HG02943 (cell line): Measurements from ENCODE around the gene CTIF.
"Not testable (repeated sequence)": the region's sequence is repeated elsewhere in the genome, so short reads cannot be mapped to it uniquely, and the experiment has no call there.

Experiments used
- ATAC-seq: cut with Tn5 transposase; IDR thresholded peaks from one replicate; pipeline ENCODE4 v1.9.1; 2021; ENCODE audit warnings: mild to moderate bottlenecking, low read depth, moderate library complexity; ENCODE audit not compliant: unreplicated experiment

The CTIF gene

GRCh38 chr18:48695671-48696070 lies 156.8 kb downstream of the CTIF start:
- ATAC-seq, result no peak

GRCh38 chr18:48696218-48696617 lies 157.4 kb downstream of the CTIF start:
- no peak for ATAC-seq

DNA sequence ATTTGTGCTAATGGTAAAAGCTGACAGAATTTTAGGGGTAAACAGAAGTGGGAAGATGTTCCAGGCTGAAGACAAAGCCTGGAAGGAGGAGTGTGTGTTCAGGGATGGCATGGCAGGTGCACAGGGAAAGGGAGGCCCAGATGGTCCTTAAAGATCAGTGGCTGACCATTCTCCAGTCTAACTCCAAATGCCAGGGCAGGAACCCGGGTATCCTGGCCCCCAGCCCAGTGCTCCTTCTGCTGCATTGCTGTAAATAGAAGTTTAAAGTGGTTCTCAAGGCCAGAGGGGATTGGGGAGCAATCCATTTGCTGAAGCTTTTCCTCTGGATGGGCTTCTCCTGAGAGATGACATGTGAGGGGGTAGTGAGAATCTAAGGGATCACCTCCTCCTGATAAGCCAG lies 158.6 kb downstream of the CTIF start:
- ATAC-seq, result no peak

- no peak for ATAC-seq
These were observed 159.9 kb downstream of the CTIF start for GRCh38 chr18:48698707-48699106.

GRCh38 chr18:48699761-48700160 lies 160.9 kb downstream of the CTIF start:
- no peak for ATAC-seq

GRCh38 chr18:48700446-48700845 lies 161.6 kb downstream of the CTIF start:
- no peak for ATAC-seq

DNA sequence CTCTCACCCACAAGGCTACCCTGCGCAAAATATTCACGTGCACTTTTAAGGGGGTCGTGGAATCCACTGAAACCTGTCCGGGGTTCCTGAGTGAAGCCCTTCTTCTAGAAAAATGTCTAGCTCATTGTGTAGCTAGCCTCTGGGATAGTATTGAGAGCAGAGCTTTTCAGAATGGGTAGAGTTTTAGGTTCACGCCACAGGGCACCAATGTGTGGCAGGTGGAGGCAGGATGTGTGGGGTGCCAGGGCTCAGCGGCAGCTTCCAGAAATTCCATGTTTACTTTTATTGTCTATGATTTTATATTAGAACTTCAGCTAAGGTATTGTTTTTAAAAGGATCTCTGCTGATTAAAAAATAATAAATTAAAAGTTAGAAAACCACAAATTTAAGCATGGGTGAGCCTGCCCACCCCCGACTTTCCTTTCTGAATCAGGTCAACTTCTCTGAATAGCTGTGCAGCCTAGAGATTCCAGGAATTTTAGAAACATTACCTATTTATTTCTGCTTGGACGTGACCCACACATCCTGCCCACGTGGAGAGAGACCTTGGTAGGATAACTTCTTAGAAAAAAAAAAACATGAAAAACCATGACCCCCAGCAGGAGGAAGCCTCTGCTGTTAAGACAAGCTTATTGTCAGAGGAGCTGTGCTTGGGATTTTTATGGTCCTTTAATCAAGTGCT lies 163.7 kb downstream of the CTIF start:
- ATAC-seq, result no peak

DNA sequence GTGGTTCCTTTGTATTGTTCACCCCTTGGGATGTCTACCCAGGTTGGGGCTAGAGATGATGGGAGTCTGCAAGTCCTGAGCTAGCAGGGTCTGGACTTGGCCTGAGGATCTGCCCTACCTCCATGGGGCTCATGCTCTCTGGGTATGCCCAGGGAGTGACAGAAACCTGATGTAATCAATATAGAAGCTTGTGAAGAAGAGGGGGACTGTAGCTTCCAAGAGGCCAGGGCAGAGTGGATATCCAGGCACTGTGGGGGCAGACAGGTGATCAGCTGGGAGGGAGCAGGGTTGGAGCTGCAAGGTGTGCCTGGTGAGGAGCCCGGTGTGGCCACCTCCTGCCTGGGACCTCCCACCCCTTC lies 164.2 kb downstream of the CTIF start:
- ATAC-seq, result no peak

GRCh38 chr18:48703418-48703817 lies 164.6 kb downstream of the CTIF start:
- ATAC-seq, result no peak

- ATAC-seq, result no peak
These were observed 166.2 kb downstream of the CTIF start for GRCh38 chr18:48705043-48705442.

DNA sequence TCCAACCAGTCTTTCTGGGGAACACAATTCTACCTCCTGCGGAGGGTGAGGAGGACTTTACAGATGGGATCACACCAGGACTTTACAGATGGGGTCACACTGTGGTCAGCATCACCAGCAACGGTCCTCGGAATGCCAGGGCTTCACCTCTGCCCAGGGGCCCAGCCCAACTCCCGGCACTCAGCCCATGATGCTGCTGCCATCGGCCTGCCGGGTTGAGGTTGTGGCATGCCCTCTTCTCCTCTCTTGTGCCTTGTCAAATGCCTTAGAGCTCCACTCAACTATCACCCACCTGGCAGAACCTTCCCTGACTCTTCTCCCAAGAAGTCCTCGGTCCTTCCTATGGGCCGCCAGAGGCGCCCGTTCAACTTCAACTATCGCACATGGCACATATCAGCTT lies 166.7 kb downstream of the CTIF start:
- no peak for ATAC-seq

- ATAC-seq, result no peak
These were observed 167.9 kb downstream of the CTIF start for GRCh38 chr18:48706731-48707130.

DNA sequence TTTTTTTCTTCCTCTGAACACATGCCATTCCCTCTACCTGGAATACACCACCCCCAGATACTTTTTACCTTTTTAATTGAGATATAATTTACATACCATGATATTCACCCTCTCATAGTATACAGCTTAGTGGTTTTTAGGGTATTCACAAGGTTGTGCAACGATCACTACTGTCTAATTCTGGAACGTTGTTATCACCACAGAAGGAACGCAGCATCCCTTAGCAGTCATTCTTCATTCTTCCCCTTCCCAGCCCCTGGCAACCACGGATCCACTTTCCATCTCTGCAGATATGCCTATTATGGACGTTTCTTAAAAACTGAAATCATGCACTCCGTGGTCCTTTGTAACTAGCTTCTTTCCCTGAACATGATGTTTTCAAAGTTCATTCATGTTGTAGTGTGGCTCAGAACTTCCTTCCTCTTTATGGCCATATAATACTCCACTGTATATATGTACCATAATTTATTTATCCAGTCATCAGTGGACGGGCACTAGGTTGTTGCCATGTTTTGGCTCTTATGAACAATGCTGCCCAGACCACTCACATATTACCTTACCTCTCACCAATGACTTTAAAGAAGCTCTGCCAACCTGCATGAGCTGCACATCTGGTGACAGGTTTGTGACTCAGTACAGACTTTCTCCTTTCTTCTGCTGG lies 168.9 kb downstream of the CTIF start:
- no peak for ATAC-seq

DNA sequence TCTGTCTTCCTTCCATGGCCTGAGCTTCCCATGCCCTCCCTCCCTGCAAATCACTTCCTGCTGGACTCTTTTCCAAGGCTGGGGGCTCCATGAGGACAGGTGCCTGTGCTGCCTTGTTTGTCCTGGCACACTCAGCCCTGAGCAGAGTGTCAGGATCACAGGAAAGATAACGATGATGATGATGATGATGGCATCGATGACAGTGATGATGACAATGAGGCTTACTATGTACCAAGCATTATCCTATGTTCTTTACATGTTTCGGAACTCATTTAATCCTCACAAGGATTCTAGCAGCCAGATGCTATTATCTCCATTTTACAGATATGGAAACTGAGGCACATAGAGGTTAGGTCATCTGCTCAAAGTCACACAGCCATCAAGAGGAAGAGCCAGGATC lies 170.0 kb downstream of the CTIF start:
- ATAC-seq, result no peak

DNA sequence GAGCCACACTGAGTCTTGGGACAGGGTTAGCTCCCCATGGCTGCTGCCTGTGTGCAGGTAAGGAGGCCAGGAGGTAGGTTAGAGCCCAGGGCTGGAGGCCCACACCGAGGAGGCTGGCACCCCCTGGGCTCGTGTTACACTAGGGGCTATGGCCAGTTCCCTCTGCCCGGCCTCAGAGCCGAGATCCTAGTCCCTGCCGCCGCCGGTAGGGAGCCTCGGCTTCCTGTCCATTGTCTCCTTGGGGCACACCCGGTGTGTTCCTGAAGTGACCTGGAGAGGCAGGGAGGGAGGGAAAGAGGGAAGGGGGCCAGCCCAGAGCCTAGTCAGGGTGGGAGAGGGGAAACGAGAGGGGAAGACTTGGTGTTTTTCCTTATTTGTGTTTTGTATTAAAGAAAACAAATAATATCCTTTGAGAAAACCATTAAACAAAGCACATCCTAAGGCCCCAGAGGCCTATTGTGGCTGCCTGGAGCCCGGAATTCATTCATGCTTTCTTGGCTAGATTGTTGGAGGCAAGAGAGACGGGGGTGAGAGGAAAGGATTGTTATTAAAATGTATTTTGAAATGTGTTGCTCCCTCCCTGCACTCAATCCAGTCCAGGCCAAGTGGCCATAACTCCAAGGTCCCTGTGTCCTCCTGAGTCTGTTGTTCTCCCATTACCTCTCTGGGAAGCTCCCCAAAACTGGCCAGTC lies 170.7 kb downstream of the CTIF start:
- no peak for ATAC-seq

DNA sequence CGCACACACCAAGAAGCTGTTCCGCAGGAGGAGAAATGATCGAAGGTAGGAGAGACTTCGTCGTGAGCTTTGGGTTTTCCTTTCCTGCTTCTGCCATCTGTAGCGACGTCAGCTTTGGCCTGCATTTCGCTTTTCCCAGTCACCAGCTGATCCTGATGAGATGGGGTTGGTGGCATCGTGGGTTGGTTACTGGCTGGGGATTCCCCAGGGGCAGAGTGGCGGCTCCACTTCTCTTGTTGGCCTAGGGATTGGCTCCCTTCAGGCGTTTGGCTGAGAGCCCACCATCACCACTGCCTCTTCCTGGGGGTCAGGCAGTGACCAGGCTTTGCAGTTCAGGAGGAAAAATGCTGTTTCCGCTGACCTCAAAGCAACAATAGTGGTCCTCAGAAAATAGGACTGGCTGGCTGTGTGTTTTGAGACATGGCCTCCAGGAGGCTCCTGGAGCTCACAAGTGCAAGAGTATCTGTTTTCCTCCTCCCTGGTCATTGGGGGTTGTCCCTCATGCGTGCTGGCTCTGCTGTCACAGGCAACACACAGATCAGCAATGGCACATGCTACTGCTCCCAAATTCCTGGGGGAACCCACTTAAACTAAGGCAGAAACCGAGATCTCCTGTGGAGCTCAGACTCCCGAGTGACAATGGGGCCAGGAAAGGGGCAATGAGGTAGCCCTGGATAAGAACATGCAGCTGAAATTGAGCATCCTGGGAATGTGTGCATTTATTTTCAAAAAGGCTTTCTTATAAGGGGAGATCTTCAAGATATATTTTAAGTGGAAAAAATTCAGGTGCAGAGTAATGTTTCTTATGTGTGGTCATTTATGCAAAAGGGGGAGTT lies 173.0 kb downstream of the CTIF start:
- ATAC-seq, result no peak

GRCh38 chr18:48713309-48713708 lies 174.5 kb downstream of the CTIF start:
- ATAC-seq, result no peak

DNA sequence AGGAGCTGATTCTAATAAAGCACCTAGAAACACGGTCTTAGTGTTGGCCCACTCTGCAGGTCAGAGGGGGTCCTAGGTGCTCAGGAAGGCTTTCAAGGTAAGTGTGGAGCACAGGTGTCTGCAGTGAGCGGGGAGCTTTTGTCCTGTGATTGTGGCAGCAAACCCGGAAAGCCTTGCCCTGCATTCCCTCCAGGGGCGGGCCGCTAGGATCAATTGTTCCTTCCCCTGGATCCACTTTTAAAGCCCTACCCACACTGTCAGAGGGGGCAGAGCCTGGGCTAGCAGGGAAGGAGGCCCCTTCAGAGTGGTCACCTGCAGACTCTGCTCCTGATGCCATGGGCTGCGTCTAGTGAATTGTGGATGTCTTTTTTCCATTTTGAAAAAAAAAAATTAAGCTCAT lies 176.0 kb downstream of the CTIF start:
- no peak for ATAC-seq

- no peak for ATAC-seq
These were observed 177.0 kb downstream of the CTIF start for GRCh38 chr18:48715711-48716361.

DNA sequence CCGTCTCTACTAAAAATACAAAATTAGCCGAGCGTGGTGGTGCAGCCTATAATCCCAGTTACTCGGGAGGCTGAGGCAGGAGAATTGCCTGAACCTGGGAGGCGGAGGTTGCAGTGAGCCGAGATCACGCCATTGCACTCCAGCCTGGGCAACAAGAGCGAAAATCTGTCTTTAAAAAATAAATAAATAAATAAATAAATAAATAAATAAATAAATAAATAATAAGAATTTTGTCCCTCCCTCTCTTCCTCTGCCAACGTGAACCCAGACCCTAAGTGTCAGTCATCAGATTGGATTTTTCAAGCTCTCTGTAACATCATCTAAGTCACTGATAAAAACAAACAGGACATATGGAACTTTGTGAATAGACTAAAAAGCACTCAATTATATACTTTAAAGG lies 178.4 kb downstream of the CTIF start:
- not testable (repeated sequence) for ATAC-seq
